Esophagus squamous epithelium (tissue), 4 donors: ENCODE data around the gene LARP6.

ENCODE experiments used
- CTCF ChIP-seq, 6 experiments: fragments of 450-650 bp in 4 of 6; fragments of 200-600 bp in 2 of 6; sonication (generic) in 2 of 6; IDR thresholded peaks; one replicate each; pipeline ENCODE4 v1.5.1; 2016 to 2019; ENCODE audit warnings: antibody characterized with exemption in 6 of 6, mild to moderate bottlenecking in 4 of 6, moderate library complexity in 4 of 6
- POLR2A ChIP-seq, 4 donors: fragments of 450-650 bp; IDR thresholded peaks; one replicate each; pipeline ENCODE4 v1.6.1; 2017; ENCODE audit warnings: antibody characterized with exemption in 4 of 4, mild to moderate bottlenecking in 4 of 4, moderate library complexity in 3 of 4

- TF ChIP-seq CTCF (IDR thresholded peaks at IDR 0.05) (no peak), POLR2A (IDR thresholded peaks at IDR 0.05) (no peak)
These were observed 23.3 kb downstream of the LARP6 start for GRCh38 chr15:70830615-70831014.
